SK-N-SH (cell line): ENCODE data around the gene MED14.

Source experiments
- CTCF ChIP-seq: fragments of 200-600 bp; sonication (generic); IDR thresholded peaks from 2 replicates; pipeline ENCODE4 v1.6.1; 2017; ENCODE audit warnings: antibody characterized with exemption, mild to moderate bottlenecking, moderate library complexity
- EZH2phosphoT487 ChIP-seq: fragments of 200-600 bp; sonication (generic); IDR thresholded peaks from 2 replicates; pipeline ENCODE4 v1.6.1; 2017; ENCODE audit warnings: low read depth, mixed run types, mild to moderate bottlenecking, antibody characterized with exemption, moderate library complexity, borderline replicate concordance
- GATA2 ChIP-seq: sonication (generic); formaldehyde crosslinking; IDR thresholded peaks from 2 replicates; pipeline ENCODE4 v1.5.0; 2020; ENCODE audit warnings: mild to moderate bottlenecking, missing genetic modification reagents
- MAX ChIP-seq: IDR thresholded peaks from 2 replicates; pipeline ENCODE4 v1.4.0; 2012; ENCODE audit warnings: low read depth
- MEF2A ChIP-seq: IDR thresholded peaks from 2 replicates; pipeline ENCODE4 v1.4.0; 2012; ENCODE audit warnings: low read depth, borderline replicate concordance
- MXI1 ChIP-seq: IDR thresholded peaks from 2 replicates; pipeline ENCODE4 v1.6.1; 2012; ENCODE audit warnings: mild to moderate bottlenecking, low read depth, low read length, improper control_type of control experiment
- NRF1 ChIP-seq: IDR thresholded peaks from 2 replicates; pipeline ENCODE4 v1.6.1; 2012; ENCODE audit warnings: low read depth, mild to moderate bottlenecking, low read length
- RAD21 ChIP-seq: IDR thresholded peaks from 2 replicates; pipeline ENCODE4 v1.6.1; 2012; ENCODE audit warnings: mild to moderate bottlenecking, low read length
- SMC3 ChIP-seq: IDR thresholded peaks from 2 replicates; pipeline ENCODE4 v1.6.1; 2012; ENCODE audit warnings: low read depth, low read length, improper control_type of control experiment
- TAF1 ChIP-seq: IDR thresholded peaks from 2 replicates; pipeline ENCODE4 v1.6.1; 2012; ENCODE audit warnings: low read depth, mild to moderate bottlenecking, low read length, moderate library complexity, borderline replicate concordance

DNA sequence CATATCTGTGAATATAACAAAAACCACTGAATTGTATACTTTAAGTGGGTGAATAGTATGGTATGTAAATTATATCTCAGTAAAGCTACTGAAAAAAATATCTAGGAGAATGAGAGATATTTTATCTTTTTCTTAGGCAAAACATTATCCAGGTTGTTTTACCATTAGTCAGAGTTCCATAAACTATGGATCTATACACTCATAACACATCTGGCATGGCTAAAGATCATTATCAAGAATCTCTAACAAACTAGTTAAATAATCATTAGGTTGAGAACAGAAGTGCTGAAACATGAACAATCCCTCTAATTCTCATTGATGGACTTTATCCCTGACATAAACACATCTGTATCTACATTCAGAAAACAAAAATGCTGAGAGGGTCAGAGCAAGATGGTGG lies 15.6 kb downstream of the MED14 start:
- no peak for TF ChIP-seq SMC3
- TF ChIP-seq MXI1: no peak
- no peak for TF ChIP-seq MEF2A
- TF ChIP-seq RAD21: no peak
- TF ChIP-seq GATA2: no peak
- no peak for TF ChIP-seq NRF1
- no peak for TF ChIP-seq TAF1
- no peak for TF ChIP-seq CTCF
- no peak for TF ChIP-seq MAX
- TF ChIP-seq EZH2phosphoT487: no peak
